Activated CD4-positive, CD25-positive, alpha-beta regulatory T cell treated with anti-CD3 and anti-CD28 coated beads, Interleukin-2, amount 50 U/mL, for 24 hours (primary cell): ENCODE results near the gene ASCL5.

Experiments
- ATAC-seq, 2 donors: fragments of 150-1000 bp; cut with Tn5 transposase; one replicate each; pipeline ENCODE4 v1.10.0; 2021; ENCODE audit warnings: mild to moderate bottlenecking in 1 of 2, moderate library complexity in 1 of 2

ASCL5 gene

DNA sequence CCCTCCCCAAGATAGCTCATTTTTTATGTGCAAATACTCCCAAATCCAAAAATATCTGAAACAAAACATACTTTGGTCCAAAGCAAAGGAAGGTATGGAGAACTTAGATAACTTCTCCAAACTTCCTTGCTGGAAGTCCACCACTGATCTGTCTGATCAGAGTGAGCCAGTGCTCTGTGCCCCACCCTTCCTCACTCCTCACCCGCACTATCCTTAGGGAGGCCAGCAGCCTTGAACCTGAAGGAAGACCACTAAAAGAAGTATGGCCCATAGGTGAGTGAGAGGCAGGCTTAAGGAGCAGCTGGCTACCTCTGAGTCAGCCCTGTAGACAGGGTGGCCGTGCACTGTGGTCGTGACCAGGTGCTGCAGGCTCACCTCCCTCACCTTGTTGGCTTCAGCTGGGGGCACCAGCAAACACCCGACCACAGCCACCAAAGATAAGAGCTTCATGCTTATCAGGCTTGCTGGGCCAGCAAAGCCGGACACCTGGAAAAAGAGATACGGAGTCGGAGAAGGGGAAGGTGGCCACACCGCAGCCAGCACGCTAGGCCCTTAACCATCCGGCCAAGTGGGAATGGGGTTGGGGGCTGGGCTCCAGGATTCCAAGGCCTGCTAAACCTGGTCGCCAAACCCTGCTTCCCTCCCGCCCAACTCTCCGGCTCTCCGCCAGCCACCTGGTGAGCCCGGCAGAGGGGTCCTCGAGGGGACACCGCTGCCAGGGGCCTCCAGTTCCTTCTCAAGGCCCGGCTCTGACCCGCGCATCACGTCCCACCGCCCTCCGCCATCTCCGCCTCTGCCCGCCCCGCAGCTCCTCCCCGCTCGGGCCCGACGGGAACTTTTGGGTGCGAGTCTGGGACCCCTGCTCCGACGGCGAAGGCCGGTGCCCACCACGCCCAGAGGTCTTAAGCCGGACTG, 26.7 kb upstream of the ASCL5 start:
- peak; percentile 73 to 83 for ATAC-seq

DNA sequence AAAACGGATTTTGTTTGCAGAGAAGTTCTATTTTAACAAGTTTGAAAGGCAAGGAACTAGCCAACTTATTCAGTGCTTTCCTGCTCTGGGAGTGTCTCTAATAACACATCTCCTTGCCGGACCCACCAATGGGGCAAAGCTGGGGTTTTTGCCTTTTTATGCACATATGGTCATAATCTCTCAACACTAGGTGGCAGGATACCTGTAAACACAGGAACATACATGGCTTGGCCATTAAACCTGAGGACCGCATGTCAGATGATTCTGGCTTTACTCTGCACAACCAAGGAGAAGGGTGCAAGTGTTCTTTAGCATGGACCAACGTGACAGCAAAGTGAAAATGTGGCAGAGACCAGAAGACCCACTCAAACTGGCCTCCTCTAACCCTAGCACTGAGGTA, 22.4 kb upstream of the ASCL5 start:
- no peak for ATAC-seq

DNA sequence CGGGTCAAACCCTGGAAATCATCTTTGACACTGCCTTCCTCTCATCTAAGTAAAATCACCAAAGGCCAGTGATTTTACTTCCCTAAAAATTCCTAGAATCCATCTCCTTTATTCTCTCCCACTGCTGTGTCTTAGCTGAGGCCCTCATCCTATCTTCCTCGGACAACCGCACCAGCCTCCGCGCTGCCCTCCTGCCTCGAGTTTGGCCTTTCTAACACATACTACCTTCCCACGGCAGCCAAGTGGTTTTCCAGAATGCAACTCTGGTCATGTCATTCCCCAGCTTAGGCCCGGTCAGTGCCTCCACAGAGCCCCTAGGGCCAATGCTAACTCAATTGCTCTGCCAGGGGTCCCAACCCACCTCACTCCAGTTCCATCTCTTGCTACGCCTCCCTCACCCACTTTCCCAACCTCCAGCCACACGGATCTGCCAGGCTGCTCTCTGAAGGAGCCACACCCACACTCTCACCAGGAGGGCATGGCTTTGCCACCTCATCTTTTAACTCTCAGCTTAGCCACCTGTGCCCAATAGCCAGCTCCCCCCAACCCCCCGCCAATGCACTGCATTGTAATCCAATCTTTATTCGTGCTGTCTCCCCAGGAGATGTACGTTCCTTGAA, 20.5 kb upstream of the ASCL5 start:
- no peak for ATAC-seq

DNA sequence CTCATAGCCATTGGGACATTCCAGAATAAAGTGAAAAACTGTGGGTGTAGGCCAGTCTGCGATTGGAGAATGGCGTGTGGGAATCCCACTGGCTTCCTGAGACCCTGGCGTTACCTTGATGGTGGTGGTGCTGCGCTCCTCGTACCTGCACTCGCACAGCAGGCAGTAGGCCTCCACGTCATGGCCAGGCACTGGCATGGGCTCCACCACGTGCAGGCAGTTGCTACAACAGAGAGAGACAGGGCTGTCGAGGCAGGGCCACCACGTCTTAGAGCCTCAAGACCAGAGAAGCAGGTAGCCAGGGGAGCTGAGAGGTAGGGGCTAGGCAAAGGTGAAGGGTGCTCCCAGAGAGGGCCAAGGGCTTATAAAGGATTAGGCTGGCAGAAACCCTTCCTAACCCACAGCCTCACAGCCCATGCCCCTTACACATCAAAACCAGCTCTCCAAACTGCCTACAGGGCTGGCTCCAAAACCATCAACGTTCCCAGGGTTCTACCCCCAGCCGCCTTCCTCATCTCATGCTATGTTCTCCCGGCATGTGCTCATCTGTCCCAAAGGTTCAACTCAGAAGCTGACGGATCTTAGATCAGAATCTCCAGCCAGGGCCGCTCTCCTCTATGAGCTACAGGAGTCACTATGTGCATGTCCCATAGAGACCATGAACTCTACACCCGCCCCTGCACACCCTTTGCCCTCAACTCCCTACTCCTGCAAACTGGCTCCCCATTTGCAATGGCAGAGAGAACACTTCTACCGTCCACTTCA, 19.8 kb upstream of the ASCL5 start:
- ATAC-seq: no peak

DNA sequence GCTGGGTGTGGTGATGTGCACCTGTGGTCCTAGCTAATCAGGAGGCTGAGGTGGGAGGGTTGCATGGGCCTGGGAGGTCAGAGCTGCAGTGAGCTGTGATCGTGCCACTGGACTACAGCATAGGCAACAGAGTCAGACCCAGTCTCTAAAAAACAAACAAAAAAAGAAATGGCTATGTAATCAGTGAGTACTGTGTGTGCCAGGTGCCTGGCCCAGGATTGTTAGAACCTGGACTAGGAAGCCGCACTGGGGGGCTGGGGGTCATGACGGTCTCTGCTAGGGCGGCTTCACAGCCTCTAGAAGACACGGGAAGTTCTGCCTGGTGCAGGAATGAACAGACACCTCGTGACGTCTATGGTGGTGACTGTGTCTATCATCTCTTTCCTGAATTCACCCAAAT, 18.8 kb upstream of the ASCL5 start:
- no peak for ATAC-seq

DNA sequence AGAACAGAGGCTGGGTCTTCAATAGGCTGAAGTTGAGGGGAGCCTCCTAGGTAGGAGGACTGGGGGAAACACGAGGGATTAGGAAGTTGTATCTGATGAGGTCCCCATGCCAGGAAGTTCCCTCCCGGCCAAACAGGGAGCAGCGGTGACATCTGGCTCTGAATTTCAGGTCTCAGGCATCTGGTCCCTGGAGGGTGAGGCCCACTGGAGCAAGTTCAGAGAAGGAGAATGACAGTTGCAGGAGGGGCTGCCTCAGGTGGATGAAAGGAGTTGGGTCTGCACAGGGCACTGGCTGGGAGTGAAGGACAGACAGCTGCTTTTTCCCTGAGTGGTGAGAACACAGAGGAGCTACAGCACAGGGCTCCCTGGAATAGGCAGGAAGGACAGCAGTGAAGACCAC, 18.1 kb upstream of the ASCL5 start:
- ATAC-seq: no peak

DNA sequence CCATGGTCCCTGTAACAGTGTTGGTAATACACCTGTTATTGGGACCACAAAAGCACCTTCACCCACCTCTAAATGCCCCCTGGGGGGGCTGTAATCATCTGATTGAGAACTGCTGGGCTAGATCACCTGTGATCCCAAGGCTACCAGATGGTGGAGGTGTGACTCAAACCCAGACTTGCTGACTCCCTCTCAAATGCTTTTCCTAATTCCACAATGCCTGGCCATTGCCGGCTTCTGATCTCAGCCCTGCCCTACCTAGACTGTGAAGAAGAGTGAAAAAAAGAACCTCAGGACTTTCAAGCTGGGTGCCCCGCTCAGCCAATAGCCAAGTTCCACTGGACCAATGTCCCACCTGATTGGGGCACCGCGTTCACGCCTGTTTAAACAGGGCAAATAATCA, 17.7 kb upstream of the ASCL5 start:
- ATAC-seq: no peak

DNA sequence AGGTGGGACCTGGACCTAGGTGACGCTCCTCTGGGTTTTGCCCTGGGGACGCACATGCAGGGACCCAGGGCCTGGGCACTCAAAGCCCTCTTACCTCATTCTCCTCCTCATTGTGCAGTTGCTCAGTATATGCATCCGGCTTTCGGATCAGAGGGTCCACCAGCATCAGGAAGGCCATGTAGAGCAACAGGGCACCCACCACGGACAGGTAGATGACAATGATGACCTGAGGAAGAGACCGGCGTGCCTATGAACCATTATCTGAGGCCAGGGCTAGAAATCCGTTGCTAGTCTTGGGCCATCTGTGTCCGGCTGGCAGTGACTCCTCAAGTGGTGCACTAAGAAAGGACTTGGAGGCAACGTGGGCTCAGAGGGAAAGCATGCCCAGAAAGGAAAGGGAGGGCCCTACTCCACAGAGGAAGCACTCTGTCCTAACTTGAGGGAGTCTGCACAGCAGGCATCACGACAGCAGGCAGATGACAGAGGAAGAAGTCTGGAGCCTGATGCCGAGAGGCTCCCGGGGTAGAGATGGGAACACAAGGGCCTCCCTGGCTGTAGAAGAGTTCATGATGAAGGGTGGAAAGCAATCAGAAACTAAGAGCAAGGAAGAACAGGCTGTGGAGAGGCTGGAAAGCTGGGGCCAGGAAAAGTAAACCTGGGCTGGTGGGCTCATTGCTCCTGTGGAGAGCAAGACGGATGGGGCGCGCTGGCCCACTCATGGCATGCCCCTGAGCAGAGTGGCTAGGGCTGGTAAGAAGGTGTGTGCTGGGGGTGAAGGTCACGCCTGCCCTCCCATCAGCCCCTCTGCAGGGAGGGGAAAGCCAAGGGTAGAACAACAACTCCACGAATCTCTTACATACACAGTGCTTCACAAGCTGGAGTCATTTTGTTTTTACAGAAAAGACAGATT, 17.0 kb upstream of the ASCL5 start:
- no peak for ATAC-seq

DNA sequence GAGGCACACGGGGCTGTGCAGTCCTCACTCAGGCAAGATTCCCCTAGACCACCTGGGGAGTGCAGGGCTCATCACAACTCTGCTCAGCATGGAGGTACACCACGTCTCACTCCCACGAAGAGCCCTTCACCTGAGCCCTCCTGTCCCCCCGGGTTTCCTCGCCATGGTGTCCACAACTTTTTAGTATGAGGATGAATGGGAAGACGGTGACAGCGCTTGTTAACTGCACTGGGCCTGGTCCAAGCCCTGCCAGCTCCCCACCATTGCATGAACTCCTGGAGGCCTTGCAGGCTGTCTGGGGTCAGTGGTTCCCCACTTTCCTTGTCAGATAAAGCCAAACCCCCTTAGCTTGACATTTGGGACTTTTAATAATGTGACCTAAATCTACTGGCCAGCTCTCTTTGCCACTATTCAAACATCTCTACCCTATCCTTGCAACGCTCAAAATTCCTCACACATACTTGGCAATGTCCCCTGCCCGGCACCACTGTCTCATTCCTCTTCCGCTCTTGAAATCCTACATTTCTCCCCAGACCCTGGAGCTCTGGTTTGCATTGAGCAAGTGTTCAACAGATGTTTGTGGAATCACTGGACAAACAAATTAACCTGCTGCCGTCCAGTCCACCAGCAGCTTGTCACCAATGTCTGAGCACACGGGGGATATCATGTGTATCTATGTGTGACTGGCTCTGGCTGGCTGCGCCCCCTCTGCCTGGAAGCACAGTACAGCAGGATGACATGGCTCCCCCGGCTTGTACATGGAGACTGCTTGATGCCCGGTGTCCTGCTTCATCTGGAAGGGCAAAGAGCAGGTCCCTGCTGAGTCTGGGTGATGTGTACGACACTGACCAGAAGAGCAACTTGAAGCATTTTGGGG, 16.1 kb upstream of the ASCL5 start:
- ATAC-seq: no peak

DNA sequence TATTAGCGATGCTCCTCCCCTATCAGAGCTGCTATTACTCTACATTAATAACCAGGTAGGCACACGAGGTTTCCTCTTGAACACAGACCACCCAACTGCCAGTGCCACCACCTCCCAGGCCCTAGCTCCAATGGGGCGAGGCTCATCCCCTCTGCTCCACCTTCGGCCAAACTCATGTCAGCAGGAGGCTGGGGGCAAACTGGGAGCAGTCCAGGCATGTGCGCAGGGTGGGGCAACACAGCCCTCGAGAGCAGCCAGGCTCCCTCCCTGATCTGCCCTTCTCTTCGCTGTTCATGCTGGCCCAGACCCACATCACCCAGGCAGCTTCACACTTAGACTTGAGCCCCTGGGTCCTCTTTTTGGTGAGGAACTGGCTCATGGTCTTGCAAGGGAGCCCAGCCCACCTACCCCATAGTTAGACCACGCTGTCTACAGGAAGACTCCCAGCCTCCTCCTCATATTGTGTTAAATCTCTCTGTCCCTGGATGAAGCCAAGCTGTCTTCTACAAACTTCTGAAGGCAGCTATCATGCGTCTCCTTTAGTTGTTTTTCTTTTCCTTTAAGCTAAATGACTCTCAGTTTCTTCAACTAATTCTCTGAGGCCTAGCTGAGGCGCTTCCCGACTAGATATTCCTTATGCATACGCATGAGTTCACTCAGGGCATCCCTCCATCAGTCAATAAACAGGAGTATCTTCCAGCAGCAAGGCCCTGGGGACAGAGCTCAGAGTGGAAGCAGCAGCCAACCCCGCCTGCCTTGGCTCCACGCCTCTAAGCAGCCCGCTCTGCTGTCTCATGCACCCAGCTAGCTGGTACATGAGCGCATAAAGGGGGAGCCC, 15.2 kb upstream of the ASCL5 start:
- no peak for ATAC-seq

DNA sequence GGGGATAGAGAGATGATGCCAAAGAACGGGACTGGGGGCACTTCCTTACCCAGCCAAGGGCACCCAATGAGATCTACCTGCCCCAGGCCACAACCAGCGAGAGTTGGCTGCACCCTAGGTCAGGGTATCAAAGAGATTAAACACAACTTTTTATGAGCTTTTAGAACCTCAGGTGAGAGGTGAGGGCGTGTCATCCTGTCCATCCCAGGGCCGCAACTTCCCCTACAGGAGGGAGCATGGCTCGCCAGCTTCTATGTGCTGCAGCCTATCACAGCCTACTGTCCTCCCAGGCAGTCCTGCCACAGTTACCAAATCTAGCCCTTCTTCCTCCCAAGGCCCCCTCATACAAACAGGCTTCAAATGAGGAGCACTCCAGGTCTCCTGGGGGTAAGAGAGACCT, 14.4 kb upstream of the ASCL5 start:
- ATAC-seq: no peak

DNA sequence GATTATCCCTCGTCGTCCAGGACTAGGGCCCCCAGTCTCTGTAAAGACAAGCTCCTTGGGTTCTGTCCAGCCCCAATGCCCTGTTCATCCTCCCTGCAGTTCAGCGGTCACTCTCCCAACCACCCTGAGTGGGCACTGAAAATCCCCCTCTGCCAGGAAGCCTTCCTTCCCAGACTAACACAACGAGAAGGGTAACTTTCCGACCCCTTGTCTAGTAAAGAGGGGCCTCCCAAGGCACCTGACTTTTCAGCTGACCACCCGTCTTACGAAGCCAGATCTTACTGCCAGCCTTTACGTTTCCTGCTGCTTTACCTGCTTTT, 13.9 kb upstream of the ASCL5 start:
- ATAC-seq: no peak

DNA sequence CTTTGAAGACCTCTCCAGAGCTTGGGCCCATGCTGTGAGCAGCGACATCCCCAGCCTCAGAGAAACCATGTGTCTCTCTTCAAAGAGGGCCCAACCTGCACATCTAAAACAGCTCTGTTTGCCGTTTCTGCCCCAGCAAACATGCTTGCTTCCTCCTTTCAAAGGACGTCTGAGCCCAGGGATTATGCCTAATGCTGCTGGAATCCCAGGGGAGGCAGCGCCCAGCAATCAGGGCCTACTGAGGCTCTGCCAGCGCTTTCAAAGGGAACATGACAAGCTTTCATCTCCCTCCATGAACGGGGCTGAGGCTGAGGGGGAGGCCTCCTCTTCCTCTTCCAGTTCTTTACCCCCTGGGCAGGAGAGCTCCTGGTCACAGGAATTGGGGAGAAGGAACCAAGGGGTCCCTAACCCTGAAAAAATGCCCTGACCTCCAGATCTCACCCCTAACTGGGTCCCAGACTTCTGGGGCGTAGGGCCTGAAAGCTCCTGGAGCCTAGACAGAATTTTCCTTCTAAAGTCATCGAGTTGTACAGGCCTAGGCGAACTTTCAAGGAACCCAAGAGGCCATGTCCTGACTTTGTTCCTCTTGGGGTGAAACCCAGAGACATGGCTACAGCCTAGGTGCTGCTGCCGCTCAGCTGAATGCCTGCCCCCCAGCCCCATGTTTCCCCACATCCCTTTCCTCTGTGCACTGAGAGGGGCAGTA, 13.4 kb upstream of the ASCL5 start:
- ATAC-seq: no peak

DNA sequence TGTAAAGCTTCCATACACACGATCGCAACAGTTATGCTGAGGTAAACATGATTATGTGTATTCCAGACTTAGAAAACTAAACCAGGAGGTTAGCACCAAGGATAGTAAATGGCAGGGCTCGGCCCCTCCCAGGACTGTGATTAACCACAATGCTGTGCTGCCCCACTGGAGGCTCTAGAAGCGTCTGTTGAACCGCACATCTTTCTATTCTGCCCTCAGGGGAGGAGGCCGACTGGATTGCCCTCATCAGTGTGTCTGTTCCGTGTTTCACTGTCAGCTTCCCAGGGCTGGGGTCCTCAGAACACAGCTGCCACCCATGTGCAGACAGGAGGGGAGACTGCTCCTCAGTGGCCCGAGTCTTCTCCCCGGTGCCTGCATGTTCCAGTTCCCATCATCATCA, 12.8 kb upstream of the ASCL5 start:
- no peak for ATAC-seq

DNA sequence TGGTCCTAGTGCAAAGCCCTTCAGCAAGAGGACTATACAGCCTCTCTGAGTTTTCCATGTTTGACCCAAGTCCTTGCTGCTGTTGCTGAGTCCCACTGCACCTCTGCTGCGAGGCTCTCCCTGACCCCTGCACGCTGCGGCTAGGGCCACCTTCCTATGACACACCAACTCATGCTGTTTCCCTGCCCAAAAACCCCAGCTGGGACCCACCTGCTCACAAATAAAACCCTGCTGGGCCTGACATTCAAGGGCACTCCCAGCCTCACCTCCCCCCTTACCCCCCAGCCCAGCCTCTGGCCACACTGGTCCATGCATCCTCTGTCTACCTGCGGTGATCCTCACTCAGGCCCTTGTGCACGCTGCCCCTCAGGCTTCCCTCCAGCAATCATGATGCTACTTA, 12.3 kb upstream of the ASCL5 start:
- no peak for ATAC-seq

DNA sequence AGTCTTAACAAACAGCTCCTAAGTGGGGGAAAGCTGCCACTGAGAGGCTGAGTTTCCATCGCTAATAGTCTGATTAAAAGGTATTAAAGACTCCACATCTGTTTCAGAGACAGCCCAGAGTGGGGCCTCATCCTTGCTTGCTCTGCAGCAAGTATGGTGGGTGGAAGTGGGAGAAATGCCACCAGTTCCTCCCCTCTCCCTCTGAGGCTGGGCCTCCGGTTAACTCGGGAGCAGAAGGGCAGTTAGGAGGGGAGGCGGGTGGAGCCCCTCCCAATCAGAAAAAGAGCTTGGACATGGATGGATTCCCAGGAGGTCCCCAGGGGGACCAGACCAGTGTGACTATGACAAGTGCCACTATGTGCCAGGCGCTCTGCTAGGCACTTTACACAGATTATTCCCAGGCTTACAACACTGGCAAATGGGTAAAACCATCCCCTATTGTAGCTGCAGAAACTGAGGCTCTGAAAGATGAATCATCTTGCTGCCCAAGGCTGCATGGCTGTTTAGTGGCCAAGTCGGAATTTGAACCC, 11.4 kb upstream of the ASCL5 start:
- no peak for ATAC-seq

DNA sequence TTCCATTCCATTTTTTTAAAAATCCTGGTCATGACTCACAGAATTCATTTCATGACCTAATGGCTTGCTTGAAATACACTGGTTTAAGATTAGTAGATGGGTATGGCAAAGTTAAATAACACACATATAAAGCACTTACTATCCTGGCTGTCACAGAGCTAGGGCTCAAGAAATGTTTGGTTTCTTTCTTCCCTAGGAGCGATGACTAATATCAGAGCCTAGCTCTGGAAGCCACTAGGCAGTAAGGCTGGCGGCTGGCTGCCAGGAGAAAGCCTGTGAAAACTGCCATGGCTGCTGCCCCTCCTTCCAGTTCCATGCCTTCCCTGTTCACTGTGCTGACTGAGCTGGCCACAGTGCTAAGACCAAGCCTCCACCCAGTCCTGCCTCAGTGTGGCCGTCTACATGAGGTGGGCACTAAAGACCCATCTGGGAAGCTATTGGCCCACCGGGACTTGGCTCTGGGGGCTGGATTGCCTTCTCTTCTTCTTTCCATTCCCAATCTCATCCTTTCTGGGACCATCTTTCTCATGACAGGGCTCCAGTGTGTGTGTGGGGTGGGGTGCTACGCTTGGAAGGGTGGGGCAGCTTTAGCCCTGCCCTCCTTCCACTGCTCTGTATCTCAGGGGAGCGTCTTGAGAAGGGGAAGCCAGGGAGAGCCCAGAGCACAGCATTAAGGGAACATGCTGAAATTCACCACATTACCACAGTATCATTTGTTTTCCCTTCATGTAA, 10.8 kb upstream of the ASCL5 start:
- ATAC-seq: no peak

DNA sequence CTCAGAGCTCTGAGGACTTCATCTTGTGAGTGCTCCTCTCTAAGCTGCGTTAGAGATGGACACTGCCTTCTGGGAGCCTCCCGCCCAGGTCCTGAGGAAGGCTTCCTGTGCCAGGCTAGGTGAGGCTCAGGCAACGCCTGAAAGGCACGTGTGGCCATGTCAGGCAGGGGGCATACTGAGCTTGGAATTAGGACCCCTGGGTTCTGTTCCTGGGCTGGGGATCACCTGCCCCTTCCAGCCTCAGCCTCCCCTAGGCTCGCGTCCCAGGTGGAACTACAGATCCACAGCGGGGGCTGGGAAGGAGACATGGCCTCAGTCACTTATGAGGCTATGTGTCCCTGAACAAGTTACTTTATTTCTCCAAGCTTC, 10.0 kb upstream of the ASCL5 start:
- ATAC-seq: no peak

DNA sequence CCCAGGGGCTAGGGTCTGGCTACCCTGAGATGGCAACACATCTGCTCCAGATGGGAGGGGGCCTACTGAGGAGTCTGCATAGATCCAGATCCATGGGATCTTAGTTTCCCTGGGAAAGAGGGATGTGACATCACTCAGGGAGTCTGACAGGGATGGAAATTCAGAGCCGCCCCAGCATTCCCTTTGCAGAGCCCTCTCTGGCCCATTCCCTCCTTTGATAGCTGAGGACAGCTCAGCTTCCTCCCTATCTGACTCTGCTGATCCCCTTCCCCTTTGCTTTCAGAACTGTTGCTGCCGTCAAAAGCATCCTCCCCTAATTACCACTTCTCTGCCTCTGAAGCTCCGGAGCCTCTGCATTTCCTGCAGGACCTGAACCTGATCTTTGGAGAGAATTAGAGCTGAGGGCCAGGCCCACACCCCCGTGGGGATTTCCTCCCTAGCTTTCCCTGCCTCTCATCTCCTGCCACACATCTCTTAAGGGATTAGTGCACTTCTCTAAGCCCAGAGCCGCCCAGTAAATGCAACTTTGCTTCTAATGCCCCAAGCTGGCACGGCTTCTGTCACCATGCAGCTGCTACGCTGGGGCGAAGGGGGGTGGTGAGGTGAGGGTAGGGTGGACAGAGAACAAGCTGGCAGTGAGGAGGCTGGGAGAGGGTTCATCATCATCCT, 9.5 kb upstream of the ASCL5 start:
- no peak for ATAC-seq
